Measurements from ENCODE around the gene GARIN5A. TPM values are rescaled to one million over a fixed set of nuclear protein-coding genes. Genes with fewer than 3 reads are reported as not detected.

GARIN5A gene
- total RNA-seq, 2 experiments from 2014 or later = 0.50 to 0.57 TPM

- H3K4me1 Mint-ChIP-seq = peaks cover 18% of the 10 kb centered on the region
- H3K4me3 Mint-ChIP-seq = no peak overlapping the region
- H3K36me3 Mint-ChIP-seq = peaks cover 3% of the 10 kb centered on the region
- ATAC-seq (ENCODE audit: low read depth) (no peak), DNase-seq (no peak)
- H3K27ac Mint-ChIP-seq = no peak overlapping the region
- POLR2A ChIA-PET = interaction anchor here (0.6 kb wide), 1 partner anchor 29 kb away, joined by 3 read pairs; no protein-coding TSS in a partner anchor
- H3K27me3 Mint-ChIP-seq = peaks cover 6% of the 10 kb centered on the region
- H3K9me3 Mint-ChIP-seq = no peaks in the 10 kb centered on the region
Measured at GRCh38 chr19:50512999-50513745, 36.5 kb upstream of the GARIN5A start.

- Mint-ChIP-seq H3K27ac (no peak overlapping the region), H3K27me3 (peaks cover 6% of the 10 kb centered on the region), H3K36me3 (peaks cover 3% of the 10 kb centered on the region), H3K4me1 (peaks cover 18% of the 10 kb centered on the region), H3K9me3 (no peaks in the 10 kb centered on the region), H3K4me3 (no peak overlapping the region)
- DNase-seq (no peak), ATAC-seq (ENCODE audit: low read depth) (no peak)
- POLR2A ChIA-PET = interaction anchor here (0.6 to 1.1 kb wide), 3 partner anchors 26 to 486 kb away, joined by 3 to 4 read pairs (median 3); partner anchors contain the start of gene ZNF473
Measured at GRCh38 chr19:50512112-50512998, 35.7 kb upstream of the GARIN5A start.

GRCh38 chr19:50511069-50511822, 34.6 kb upstream of the GARIN5A start, which contains the start of gene JOSD2:
Gene JOSD2, minus strand, starts transcription at chr19:50511191. Its CDS starts 760 bp downstream, at chr19:50510431.
- H3K27ac Mint-ChIP-seq = peak within 1 kb of the TSS; percentile 100
- no peaks in the 10 kb centered on the region for H3K9me3 Mint-ChIP-seq
- peak; percentile 95 for ATAC-seq (ENCODE audit: low read depth)

GRCh38 chr19:50510700-50511068, 34.0 kb upstream of the GARIN5A start:
- DNase-seq (no peak), ATAC-seq (ENCODE audit: low read depth) (no peak)
- Mint-ChIP-seq H3K36me3 (peaks cover 8% of the 10 kb centered on the region), H3K9me3 (no peaks in the 10 kb centered on the region), H3K27ac (peak overlapping the region; percentile 100), H3K4me1 (peaks cover 18% of the 10 kb centered on the region), H3K4me3 (peak overlapping the region; percentile 99), H3K27me3 (peaks cover 3% of the 10 kb centered on the region)
- POLR2A ChIA-PET = interaction anchor here (0.5 to 1.5 kb wide), 17 partner anchors 10 to 621 kb away, joined by 3 to 7 read pairs (median 4); partner anchors contain the start of genes GARIN5A, KCNC3 and POLD1

More at GRCh38 chr19:50511069-50511822, 34.6 kb upstream of the GARIN5A start, which contains the start of gene JOSD2:
- H3K4me1 Mint-ChIP-seq = peaks cover 18% of the 10 kb centered on the region
- peaks cover 8% of the 10 kb centered on the region for H3K36me3 Mint-ChIP-seq
- H3K27me3 Mint-ChIP-seq = peaks cover 6% of the 10 kb centered on the region
- POLR2A ChIA-PET = interaction anchor here (0.5 to 1.5 kb wide), 18 partner anchors 10 to 621 kb away, joined by 3 to 7 read pairs (median 4); partner anchors contain the start of genes GARIN5A, KCNC3, POLD1 and ZNF473
- H3K4me3 Mint-ChIP-seq = peak within 1 kb of the TSS; percentile 99
- DNase-seq = peak; percentile 95

DNA sequence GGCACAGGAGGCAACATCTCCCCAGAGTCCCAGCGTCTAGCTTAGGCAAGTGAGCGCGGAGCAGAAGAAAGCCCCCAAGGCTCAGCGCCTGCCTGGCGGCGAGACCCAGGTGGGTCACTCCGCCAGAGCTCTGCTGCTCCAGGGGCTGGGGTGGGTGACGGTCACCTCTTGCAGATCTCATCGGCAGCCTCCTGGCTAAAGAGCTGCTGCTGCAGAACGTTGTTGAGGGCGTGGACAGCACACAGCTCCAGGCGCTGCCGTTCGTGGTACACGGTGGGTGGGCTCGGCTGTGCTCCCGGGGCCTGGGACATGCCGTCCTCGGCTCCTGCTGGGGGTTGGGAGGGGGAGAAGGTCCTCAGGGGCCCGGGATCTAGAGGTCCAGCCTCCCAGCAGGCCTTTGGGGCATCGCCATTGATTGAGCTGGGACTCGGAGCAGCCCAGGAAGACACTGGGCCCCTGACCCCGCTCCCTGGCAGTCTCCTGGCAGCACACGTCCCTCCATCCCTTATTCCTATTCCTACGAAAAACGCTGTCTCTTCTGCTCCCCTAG, 33.5 kb upstream of the GARIN5A start:
- no peak for ATAC-seq (ENCODE audit: low read depth)
- peaks cover 2% of the 10 kb centered on the region for H3K27me3 Mint-ChIP-seq
- no peaks in the 10 kb centered on the region for H3K9me3 Mint-ChIP-seq
- peaks cover 18% of the 10 kb centered on the region for H3K4me1 Mint-ChIP-seq
- POLR2A ChIA-PET = interaction anchor here (0.5 to 1.5 kb wide), 2 partner anchors 9 to 22 kb away, joined by 3 read pairs; no protein-coding TSS in a partner anchor
- peak overlapping the region; percentile 99 for H3K4me3 Mint-ChIP-seq
- H3K27ac Mint-ChIP-seq = peak overlapping the region; percentile 100
- peaks cover 8% of the 10 kb centered on the region for H3K36me3 Mint-ChIP-seq
- DNase-seq = no peak

DNA sequence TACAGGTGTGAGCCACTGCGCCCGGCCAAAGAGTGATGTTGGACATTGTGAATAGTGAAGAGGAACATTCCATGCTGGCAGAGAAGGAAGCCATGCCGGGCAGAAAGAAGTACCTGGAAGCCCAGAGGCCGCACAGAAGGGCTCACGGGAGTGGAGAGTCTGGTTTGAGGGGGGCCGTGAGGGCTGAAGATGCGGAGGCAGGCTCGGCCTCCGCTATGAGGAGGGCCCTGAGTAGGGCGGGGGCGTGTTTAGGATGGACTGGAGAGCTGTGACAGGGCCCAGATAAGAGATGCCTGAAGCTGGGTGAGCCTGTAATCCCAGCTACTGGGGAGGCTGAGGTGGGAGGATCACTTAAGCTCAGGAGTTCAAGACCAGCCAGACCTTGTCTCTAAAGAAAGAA, 32.7 kb upstream of the GARIN5A start:
- Mint-ChIP-seq H3K4me1 (peaks cover 18% of the 10 kb centered on the region), H3K9me3 (no peaks in the 10 kb centered on the region), H3K27me3 (peaks cover 2% of the 10 kb centered on the region), H3K27ac (peak overlapping the region; percentile 71), H3K4me3 (peak overlapping the region; percentile 33), H3K36me3 (peaks cover 8% of the 10 kb centered on the region)
- POLR2A ChIA-PET = interaction anchor here (0.6 kb wide), 1 partner anchor 76 kb away, joined by 3 read pairs; no protein-coding TSS in a partner anchor
- DNase-seq = no peak
- ATAC-seq (ENCODE audit: low read depth) = no peak

DNA sequence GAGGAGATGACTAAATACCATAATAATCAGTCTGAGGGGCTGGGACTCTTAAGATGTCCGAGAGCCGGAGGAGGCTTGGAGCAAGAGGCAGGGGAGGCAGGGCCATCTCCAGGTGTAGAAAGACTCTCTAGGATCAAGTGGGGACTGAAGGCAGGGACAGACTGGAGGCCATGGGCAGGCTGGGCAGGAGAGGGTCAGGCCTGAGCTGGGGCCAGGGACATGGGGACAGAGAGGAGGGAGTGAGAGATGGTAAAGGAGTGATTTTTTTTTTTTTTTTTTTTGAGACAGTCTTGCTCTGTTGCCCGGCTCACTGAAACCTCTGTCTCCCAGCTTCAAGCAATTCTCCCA, 32.2 kb upstream of the GARIN5A start:
- POLR2A ChIA-PET = interaction anchor here (0.6 to 0.7 kb wide), 2 partner anchors 75 to 1062 kb away, joined by 3 read pairs; no protein-coding TSS in a partner anchor

DNA sequence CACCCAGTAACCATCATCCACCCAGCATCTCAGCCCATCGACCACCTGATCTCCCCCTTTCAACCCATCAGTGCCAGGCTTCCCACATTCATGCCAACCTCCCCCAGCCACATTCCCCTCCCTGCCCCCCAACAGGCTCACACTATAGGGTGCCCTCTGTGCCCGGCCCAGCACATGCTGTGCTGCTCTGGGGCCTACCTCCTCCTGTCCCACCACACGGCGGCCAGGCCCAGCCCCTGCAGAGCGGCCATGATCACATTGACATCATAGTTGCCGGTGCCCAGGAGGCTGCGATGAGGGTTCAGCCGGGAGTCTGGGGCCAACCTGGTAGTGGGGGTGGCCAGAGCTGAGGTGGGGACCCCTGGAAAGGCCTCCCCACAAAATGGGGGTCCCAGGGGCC, 30.7 kb upstream of the GARIN5A start:
- Mint-ChIP-seq H3K4me1 (peaks cover 17% of the 10 kb centered on the region), H3K36me3 (peaks cover 8% of the 10 kb centered on the region), H3K27me3 (no peaks in the 10 kb centered on the region), H3K4me3 (no peak overlapping the region), H3K27ac (no peak overlapping the region), H3K9me3 (no peaks in the 10 kb centered on the region)
- DNase-seq (no peak), ATAC-seq (ENCODE audit: low read depth) (no peak)
- POLR2A ChIA-PET = no interaction called here

More for the DNA sequence above, 32.2 kb upstream of the GARIN5A start:
- Mint-ChIP-seq H3K4me3 (peak overlapping the region; percentile 29), H3K27me3 (peaks cover 2% of the 10 kb centered on the region), H3K27ac (peak overlapping the region; percentile 73), H3K4me1 (peaks cover 18% of the 10 kb centered on the region), H3K9me3 (no peaks in the 10 kb centered on the region), H3K36me3 (peaks cover 8% of the 10 kb centered on the region)
- DNase-seq = no peak
- ATAC-seq (ENCODE audit: low read depth) = no peak

DNA sequence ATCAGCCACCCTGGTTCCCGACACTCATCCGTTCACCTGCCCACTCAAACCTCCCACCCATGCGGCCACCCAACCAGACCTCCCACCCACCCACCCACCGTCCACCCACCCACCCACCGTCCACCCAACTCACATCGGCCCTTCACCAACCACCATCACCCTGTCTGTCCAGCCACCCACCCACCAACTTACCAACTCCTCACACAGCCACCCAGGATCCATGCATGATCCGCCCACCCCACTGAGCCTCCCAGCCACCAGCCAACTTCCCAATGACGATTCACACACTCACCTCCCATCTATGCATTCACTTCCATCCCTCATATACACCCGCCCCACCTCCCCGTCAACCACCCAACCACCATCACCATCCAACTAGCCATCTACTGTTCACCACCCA, 30.1 kb upstream of the GARIN5A start:
- Mint-ChIP-seq H3K36me3 (peaks cover 8% of the 10 kb centered on the region), H3K27ac (no peak overlapping the region), H3K27me3 (no peaks in the 10 kb centered on the region), H3K4me1 (peaks cover 15% of the 10 kb centered on the region), H3K9me3 (no peaks in the 10 kb centered on the region), H3K4me3 (no peak overlapping the region)
- DNase-seq (no peak), ATAC-seq (ENCODE audit: low read depth) (no peak)
- POLR2A ChIA-PET = no interaction called here

DNA sequence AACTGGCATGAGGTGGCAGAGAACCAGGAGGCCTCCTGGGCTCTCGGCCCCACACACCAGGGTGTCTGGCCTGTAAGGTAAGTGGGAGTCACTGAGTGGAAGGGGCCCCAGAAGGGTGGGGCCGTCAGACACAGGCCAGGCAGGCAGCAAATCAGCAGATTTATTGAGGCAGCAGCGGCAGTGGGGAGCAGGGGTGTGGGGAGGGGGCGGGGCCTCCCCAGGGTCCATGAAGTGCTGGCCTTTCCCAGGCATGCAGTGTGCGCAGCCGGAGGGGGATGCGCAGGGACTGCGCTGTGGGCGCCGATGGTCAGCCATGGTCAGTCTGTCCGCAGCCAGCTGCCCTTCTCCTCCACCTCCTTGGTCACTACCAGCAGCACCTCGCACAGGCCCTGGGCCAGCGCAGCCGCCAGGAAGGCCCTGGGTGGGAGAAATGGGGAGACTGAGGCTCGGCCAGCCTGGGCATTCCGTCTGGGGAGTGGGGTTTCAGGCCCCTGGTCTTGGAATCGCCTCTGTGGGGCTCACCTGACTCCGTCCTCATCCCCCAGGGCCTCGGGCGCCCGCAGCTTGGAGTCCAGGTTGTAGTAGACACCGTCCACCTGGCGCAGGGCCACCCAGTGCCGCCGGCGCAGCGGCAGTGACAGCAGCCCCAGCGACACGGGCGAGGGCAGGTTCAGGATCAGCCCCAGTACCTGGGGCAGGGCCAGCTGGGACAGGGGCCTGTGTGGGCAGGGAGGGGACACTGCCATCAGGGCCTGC, 29.4 kb upstream of the GARIN5A start:
- POLR2A ChIA-PET = no interaction called here
- Mint-ChIP-seq H3K36me3 (peaks cover 8% of the 10 kb centered on the region), H3K9me3 (no peaks in the 10 kb centered on the region), H3K4me1 (peaks cover 12% of the 10 kb centered on the region), H3K27me3 (no peaks in the 10 kb centered on the region), H3K4me3 (no peak overlapping the region), H3K27ac (no peak overlapping the region)
- DNase-seq (no peak), ATAC-seq (ENCODE audit: low read depth) (no peak)

- ATAC-seq (ENCODE audit: low read depth) = no peak
- POLR2A ChIA-PET = interaction anchor here (1.4 kb wide), 1 partner anchor 9 kb away, joined by 3 read pairs; the partner anchor contains the start of gene JOSD2
- no peak overlapping the region for H3K4me3 Mint-ChIP-seq
Measured at GRCh38 chr19:50501568-50502475, 25.2 kb upstream of the GARIN5A start.

More at GRCh38 chr19:50501568-50502475, 25.2 kb upstream of the GARIN5A start:
- H3K9me3 Mint-ChIP-seq = no peaks in the 10 kb centered on the region
- no peak overlapping the region for H3K27ac Mint-ChIP-seq
- no peaks in the 10 kb centered on the region for H3K4me1 Mint-ChIP-seq
- no peak for DNase-seq
- peaks cover 1% of the 10 kb centered on the region for H3K36me3 Mint-ChIP-seq
- H3K27me3 Mint-ChIP-seq = no peaks in the 10 kb centered on the region
